Kidney (tissue), 14 donors: ENCODE data around the gene UGT1A5. TPM values are rescaled to one million over a fixed set of nuclear protein-coding genes. Genes with fewer than 3 reads are reported as not detected.

ENCODE experiments used
- DNase-seq, 5 donors: peaks; one replicate each; pipeline ENCODE4 v3.0.0-alpha.2; 2013 to 2020
- FAIRE-seq: peaks from 2 replicates; lab custom pipeline; 2012; peaks lifted over from hg19 to GRCh38; lab: Jason Lieb, UNC
- H3K27ac ChIP-seq, 2 donors: one replicate each; pipeline ENCODE4 v1.7.0; 2013; ENCODE audit warnings: low read depth in 2 of 2, low read length in 2 of 2, inconsistent platforms in 1 of 2
- H3K27me3 ChIP-seq: one replicate; pipeline ENCODE4 v1.7.1; 2013; ENCODE audit warnings: low read length, inconsistent platforms; ENCODE audit not compliant: control insufficient read depth, insufficient read depth
- H3K36me3 ChIP-seq, 3 donors: one replicate each; pipeline versions ENCODE4 v1.7.0 to v1.7.1; 2013; ENCODE audit warnings: low read length in 3 of 3, control low read depth in 1 of 3, inconsistent platforms in 1 of 3; ENCODE audit not compliant: insufficient read depth in 3 of 3, control insufficient read depth in 2 of 3
- H3K4me1 ChIP-seq, 3 donors: one replicate each; pipeline versions ENCODE4 v1.7.0 to v1.7.1; 2013; ENCODE audit warnings: low read length in 3 of 3, inconsistent platforms in 1 of 3, low read depth in 1 of 3; ENCODE audit not compliant: control insufficient read depth in 2 of 3, insufficient read depth in 2 of 3
- H3K4me3 ChIP-seq, 3 donors: one replicate each; pipeline versions ENCODE4 v1.7.0 to v1.8.1; 2013; ENCODE audit warnings: low read length in 3 of 3, control low read depth in 1 of 3, inconsistent platforms in 1 of 3
- H3K9ac ChIP-seq, 3 donors: one replicate each; pipeline versions ENCODE4 v1.7.0 to v1.7.1; 2013; ENCODE audit warnings: low read length in 3 of 3, control low read depth in 1 of 3, inconsistent platforms in 1 of 3
- H3K9me3 ChIP-seq, 3 donors: one replicate each; pipeline versions ENCODE4 v1.7.0 to v1.7.1; 2013; ENCODE audit warnings: low read length in 3 of 3, control low read depth in 1 of 3, inconsistent platforms in 1 of 3; ENCODE audit not compliant: control insufficient read depth in 2 of 3, insufficient read depth in 1 of 3
- intact Hi-C: fragments of 100-400 bp; cut with DNase I; formaldehyde crosslinking; loops from one replicate; pipeline ENCODE4 v1.11.1; 2022
- polyA plus RNA-seq: library from polyadenylated mRNA; stranded (reverse); fragments of 350-450 nt; fragmentation: Illumina TruSeq; extraction: RNeasy Lipid Tissue Mini Kit (QIAGEN cat#74804); gene quantifications from one replicate; pipeline ENCODE4 v1.2.3, GENCODE V29; 2014; ENCODE audit warnings: low read depth, low replicate concordance; ENCODE audit not compliant: insufficient read depth
- total RNA-seq: library from RNA; stranded (reverse); fragmentation: NEBNext Ultra II Directional; extraction: Animal tissue kit (Norgen Biotek cat#: 25700); gene quantifications from one replicate; pipeline ENCODE4 v1.2.1, GENCODE V29; 2021
- TF ChIP-seq, protein P1 (sequence below): IDR thresholded peaks from 3 replicates; pipeline ENCODE4 v1.5.1; 2012; ENCODE audit warnings: mild to moderate bottlenecking, moderate library complexity, borderline replicate concordance; ENCODE audit not compliant: insufficient read depth; ENCODE audit errors: extremely low read depth
- donor health status: control.
- donor health status: control.
- donor health status: control.
- donor health status: control.
- donor health status: control.
- donor health status: DM: yes; HTN: yes; CAD: no.
- donor health status: Normal renal cell carcinoma (clear cell type).

Gene UGT1A5
- total and polyA plus RNA-seq, 2 donors from 2014 or later, result 2.1 TPM; not detected in 1

DNA sequence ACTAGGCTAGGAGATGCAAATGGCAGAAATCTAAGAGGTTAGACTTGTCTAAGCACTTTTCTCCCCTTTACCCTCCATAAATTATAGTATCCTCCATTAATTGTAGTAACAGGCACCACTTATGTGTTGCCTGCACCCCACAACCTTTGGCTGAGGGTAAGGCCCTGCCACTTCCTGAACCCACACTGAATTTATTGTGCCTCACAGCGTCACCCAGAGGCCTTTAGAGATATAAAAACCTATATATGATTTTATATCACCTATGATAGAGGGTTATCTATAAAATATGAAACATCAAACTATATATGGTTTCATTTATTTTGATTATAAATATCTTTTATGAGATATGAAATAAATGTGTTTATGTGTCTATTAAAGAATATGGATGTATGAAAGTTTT is 38.4 kb upstream of the UGT1A5 start:
- Histone ChIP-seq H3K9me3 (no peaks in the 10 kb centered on the region), H3K9ac (peak overlapping the region in 2 of 3 donors; percentile 10 to 70), H3K4me3 (peak overlapping the region in 2 of 3 donors; percentile 61 to 83), H3K4me1 (peaks cover 0 to 7% (median 2%) of the 10 kb centered on the region in 3 donors), H3K27ac (peak overlapping the region in 1 of 2 donors; percentile 72), H3K27me3 (no peaks in the 10 kb centered on the region), H3K36me3 (no peaks in the 10 kb centered on the region)
- TF ChIP-seq, protein P1, sequence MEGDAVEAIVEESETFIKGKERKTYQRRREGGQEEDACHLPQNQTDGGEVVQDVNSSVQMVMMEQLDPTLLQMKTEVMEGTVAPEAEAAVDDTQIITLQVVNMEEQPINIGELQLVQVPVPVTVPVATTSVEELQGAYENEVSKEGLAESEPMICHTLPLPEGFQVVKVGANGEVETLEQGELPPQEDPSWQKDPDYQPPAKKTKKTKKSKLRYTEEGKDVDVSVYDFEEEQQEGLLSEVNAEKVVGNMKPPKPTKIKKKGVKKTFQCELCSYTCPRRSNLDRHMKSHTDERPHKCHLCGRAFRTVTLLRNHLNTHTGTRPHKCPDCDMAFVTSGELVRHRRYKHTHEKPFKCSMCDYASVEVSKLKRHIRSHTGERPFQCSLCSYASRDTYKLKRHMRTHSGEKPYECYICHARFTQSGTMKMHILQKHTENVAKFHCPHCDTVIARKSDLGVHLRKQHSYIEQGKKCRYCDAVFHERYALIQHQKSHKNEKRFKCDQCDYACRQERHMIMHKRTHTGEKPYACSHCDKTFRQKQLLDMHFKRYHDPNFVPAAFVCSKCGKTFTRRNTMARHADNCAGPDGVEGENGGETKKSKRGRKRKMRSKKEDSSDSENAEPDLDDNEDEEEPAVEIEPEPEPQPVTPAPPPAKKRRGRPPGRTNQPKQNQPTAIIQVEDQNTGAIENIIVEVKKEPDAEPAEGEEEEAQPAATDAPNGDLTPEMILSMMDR, result no peak
- FAIRE-seq, result no peak
- intact Hi-C loops, result no loop called here
- DNase-seq, result no peak

DNA sequence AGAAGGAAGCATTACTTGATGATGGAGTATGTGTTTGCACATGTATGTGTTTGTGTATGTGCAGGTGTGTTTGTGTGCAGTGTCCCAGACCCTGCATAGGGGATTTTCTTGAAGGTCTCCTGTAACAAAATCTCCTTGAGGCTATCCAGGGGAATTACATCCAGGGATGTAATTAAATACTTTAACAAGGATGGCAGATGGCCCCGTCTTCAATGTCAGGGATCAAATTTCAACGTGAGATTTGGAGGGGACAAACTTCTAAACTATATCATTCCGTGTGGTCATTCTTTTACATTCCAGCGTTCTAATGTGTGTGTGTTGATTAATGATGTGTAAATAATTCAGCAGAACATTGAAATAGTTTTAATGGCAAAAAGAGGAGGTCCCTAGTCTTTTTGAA is 37.7 kb upstream of the UGT1A5 start:
- H3K27me3 ChIP-seq, result no peaks in the 10 kb centered on the region
- H3K9ac ChIP-seq, result peak overlapping the region in 2 of 3 donors; percentile 22 to 62
- H3K36me3 ChIP-seq, result no peaks in the 10 kb centered on the region
- intact Hi-C loops, result no loop called here
- H3K4me3 ChIP-seq, result peak overlapping the region in 2 of 3 donors; percentile 61 to 83
- TF ChIP-seq, protein P1, result no peak
- FAIRE-seq, result no peak
- DNase-seq, result peak in 2 of 5 donors; percentile 27 to 42
- H3K4me1 ChIP-seq, result peaks cover 0 to 7% (median 2%) of the 10 kb centered on the region in 3 donors
- H3K27ac ChIP-seq, result peak overlapping the region in 1 of 2 donors; percentile 16
- no peaks in the 10 kb centered on the region for H3K9me3 ChIP-seq

DNA sequence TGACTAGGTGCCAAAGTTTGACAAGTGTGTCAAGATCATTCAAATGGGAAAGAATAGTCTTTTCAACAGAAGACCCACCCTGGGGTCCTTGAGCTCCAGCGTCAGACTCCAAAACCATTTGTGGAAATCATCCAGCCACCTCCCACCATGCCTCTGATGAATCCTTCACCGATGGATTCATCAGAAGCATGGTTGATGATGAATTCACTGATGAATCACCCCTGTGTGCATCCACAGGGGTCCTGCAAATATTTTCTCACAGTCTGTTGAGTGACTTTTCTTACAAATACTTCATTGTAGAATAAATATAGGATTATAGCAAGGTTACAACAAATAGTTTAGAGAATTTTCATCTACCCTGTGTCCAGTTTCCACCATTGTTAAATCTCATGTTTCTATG is 36.7 kb upstream of the UGT1A5 start:
- Histone ChIP-seq H3K9me3 (no peaks in the 10 kb centered on the region), H3K27me3 (no peaks in the 10 kb centered on the region), H3K4me3 (peak overlapping the region in 2 of 3 donors; percentile 52 to 83), H3K9ac (no peak overlapping the region), H3K4me1 (no peaks in the 10 kb centered on the region), H3K36me3 (no peaks in the 10 kb centered on the region), H3K27ac (no peak overlapping the region)
- intact Hi-C loops, result no loop called here
- FAIRE-seq (no peak), DNase-seq (no peak)
- TF ChIP-seq, protein P1, result no peak

DNA sequence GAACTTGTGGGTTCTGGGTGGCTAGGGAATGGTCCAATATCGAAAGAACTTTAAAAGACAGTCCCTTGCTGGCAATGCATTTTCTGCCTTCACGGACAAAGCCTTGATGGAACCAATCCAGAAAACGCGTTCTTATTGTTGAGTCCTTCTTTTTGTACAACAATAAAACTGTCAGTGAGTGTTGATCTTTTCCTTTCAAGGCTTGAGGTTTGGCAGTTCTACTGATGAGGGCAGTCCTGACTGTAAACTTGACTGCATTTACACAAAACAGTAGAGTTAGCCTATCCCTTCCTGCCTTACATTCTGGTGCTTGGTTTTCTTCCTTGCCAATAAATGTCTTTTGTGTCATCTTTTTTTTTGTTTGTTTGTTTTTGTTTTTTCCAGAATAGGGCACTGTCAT is 33.5 kb upstream of the UGT1A5 start:
- FAIRE-seq, result no peak
- Histone ChIP-seq H3K4me3 (peak overlapping the region in 1 of 3 donors; percentile 36), H3K36me3 (no peaks in the 10 kb centered on the region), H3K9me3 (no peaks in the 10 kb centered on the region), H3K27me3 (no peaks in the 10 kb centered on the region), H3K27ac (no peak overlapping the region), H3K4me1 (no peaks in the 10 kb centered on the region), H3K9ac (no peak overlapping the region)
- TF ChIP-seq, protein P1, result no peak
- intact Hi-C loops, result no loop called here
- DNase-seq, result no peak
